MM.1S (cell line): ENCODE data around the gene LRMDA.

Experiments
- DNase-seq: peaks from one replicate; pipeline ENCODE4 v3.0.0-alpha.2; 2015
- H2AFZ ChIP-seq: fragments of 300-600 bp; sonication (generic); 2 replicates; pipeline ENCODE4 v1.6.0; 2016; ENCODE audit warnings: antibody characterized with exemption, low read length
- H3F3A ChIP-seq: fragments of 300-600 bp; sonication (generic); 2 replicates; pipeline ENCODE4 v1.6.1; 2016; ENCODE audit warnings: mild to moderate bottlenecking, antibody characterized with exemption, low read length, moderate library complexity, mixed read lengths; ENCODE audit not compliant: insufficient read depth
- H3K27ac ChIP-seq: fragments of 300-600 bp; sonication (generic); 2 replicates; pipeline ENCODE4 v1.5.1; 2016; ENCODE audit warnings: mild to moderate bottlenecking, low read length
- H3K27me3 ChIP-seq: fragments of 300-600 bp; sonication (generic); replicated peaks from 2 replicates; pipeline ENCODE4 v1.6.0; 2016; ENCODE audit warnings: low read length; ENCODE audit not compliant: insufficient read depth
- H3K36me3 ChIP-seq: fragments of 300-600 bp; sonication (generic); replicated peaks from 2 replicates; pipeline ENCODE4 v1.6.1; 2016; ENCODE audit warnings: mild to moderate bottlenecking, low read length, mixed read lengths; ENCODE audit not compliant: insufficient read depth
- H3K4me1 ChIP-seq: fragments of 300-600 bp; sonication (generic); 2 replicates; pipeline ENCODE4 v1.6.1; 2016; ENCODE audit warnings: low read length, mixed read lengths
- H3K4me2 ChIP-seq: fragments of 300-600 bp; sonication (generic); 2 replicates; pipeline ENCODE4 v1.6.0; 2016; ENCODE audit warnings: low read depth, low read length
- H3K4me3 ChIP-seq: fragments of 300-600 bp; sonication (generic); 2 replicates; pipeline ENCODE4 v1.5.1; 2016; ENCODE audit warnings: low read length, mixed read lengths
- H3K79me2 ChIP-seq: fragments of 300-600 bp; sonication (generic); 2 replicates; pipeline ENCODE4 v1.6.1; 2016; ENCODE audit warnings: mixed run types, low read length, mixed read lengths
- H3K9ac ChIP-seq: fragments of 300-600 bp; sonication (generic); 2 replicates; pipeline ENCODE4 v1.6.1; 2016; ENCODE audit warnings: low read length, mixed read lengths
- H3K9me2 ChIP-seq: fragments of 300-600 bp; sonication (generic); replicated peaks from 2 replicates; pipeline ENCODE4 v1.6.1; 2016; ENCODE audit warnings: mild to moderate bottlenecking, low read length, mixed read lengths; ENCODE audit not compliant: insufficient read depth
- H3K9me3 ChIP-seq: fragments of 300-600 bp; sonication (generic); replicated peaks from 2 replicates; pipeline ENCODE4 v1.6.1; 2016; ENCODE audit warnings: mild to moderate bottlenecking, low read length, mixed read lengths; ENCODE audit not compliant: insufficient read depth
- H4K20me1 ChIP-seq: fragments of 300-600 bp; sonication (generic); 2 replicates; pipeline ENCODE4 v1.6.1; 2016; ENCODE audit warnings: mild to moderate bottlenecking, low read length, moderate library complexity, mixed read lengths; ENCODE audit not compliant: insufficient read depth
- CTCF ChIP-seq: fragments of 300-600 bp; sonication (generic); IDR thresholded peaks from 2 replicates; pipeline ENCODE4 v1.5.1; 2016; ENCODE audit warnings: antibody characterized with exemption, low read length, mixed read lengths
- EZH2 ChIP-seq: fragments of 300-600 bp; sonication (generic); optimal IDR thresholded peaks from 2 replicates; pipeline ENCODE3; 2017; ENCODE audit warnings: low read depth, mild to moderate bottlenecking, antibody characterized with exemption, low read length, mixed read lengths
- EZH2phosphoT487 ChIP-seq: fragments of 300-600 bp; sonication (generic); IDR thresholded peaks from 2 replicates; pipeline ENCODE4 v1.6.1; 2018; ENCODE audit warnings: antibody characterized with exemption, low read length

LRMDA gene

GRCh38 chr10:75532253-75532924, 101.0 kb downstream of the LRMDA start:
- Histone ChIP-seq H2AFZ (no peak overlapping the region), H3K4me2 (no peak overlapping the region), H3K4me3 (no peak overlapping the region), H3K9me2 (no peaks in the 10 kb centered on the region), H3K9ac (no peak overlapping the region), H3K36me3 (no peaks in the 10 kb centered on the region), H3K9me3 (no peaks in the 10 kb centered on the region), H3K4me1 (peaks cover 6% of the 10 kb centered on the region; the same call in 1 of the 2 replicates), H4K20me1 (no peaks in the 10 kb centered on the region), H3K27me3 (no peaks in the 10 kb centered on the region), H3K79me2 (no peaks in the 10 kb centered on the region), H3K27ac (no peak overlapping the region), H3F3A (no peaks in the 10 kb centered on the region)
- TF ChIP-seq CTCF (no peak), EZH2 (no peak), EZH2phosphoT487 (no peak)
- no peak for DNase-seq

GRCh38 chr10:75538144-75538543, 106.7 kb downstream of the LRMDA start:
- Histone ChIP-seq H2AFZ (no peak overlapping the region), H3K9me3 (no peaks in the 10 kb centered on the region), H3K36me3 (no peaks in the 10 kb centered on the region), H3K9me2 (no peaks in the 10 kb centered on the region), H3K4me3 (no peak overlapping the region), H3K27ac (no peak overlapping the region), H4K20me1 (no peaks in the 10 kb centered on the region), H3F3A (no peaks in the 10 kb centered on the region), H3K27me3 (no peaks in the 10 kb centered on the region), H3K9ac (no peak overlapping the region), H3K4me1 (no peaks in the 10 kb centered on the region), H3K79me2 (no peaks in the 10 kb centered on the region), H3K4me2 (no peak overlapping the region)
- TF ChIP-seq EZH2phosphoT487, result no peak
- TF ChIP-seq CTCF, result no peak
- TF ChIP-seq EZH2, result no peak
- no peak for DNase-seq

- no peak for TF ChIP-seq EZH2
- TF ChIP-seq CTCF, result no peak
- no peak for TF ChIP-seq EZH2phosphoT487
- no peak overlapping the region for H2AFZ ChIP-seq
- no peak overlapping the region for H3K4me2 ChIP-seq
- no peaks in the 10 kb centered on the region for H3K9me3 ChIP-seq
- DNase-seq, result no peak
- no peak overlapping the region for H3K9ac ChIP-seq
- no peaks in the 10 kb centered on the region for H3K9me2 ChIP-seq
- H3F3A ChIP-seq, result no peaks in the 10 kb centered on the region
- H3K27ac ChIP-seq, result no peak overlapping the region
- no peaks in the 10 kb centered on the region for H3K36me3 ChIP-seq
- no peak overlapping the region for H3K4me3 ChIP-seq
- no peaks in the 10 kb centered on the region for H3K4me1 ChIP-seq
- no peaks in the 10 kb centered on the region for H3K79me2 ChIP-seq
- no peaks in the 10 kb centered on the region for H3K27me3 ChIP-seq
- no peaks in the 10 kb centered on the region for H4K20me1 ChIP-seq
Measured at GRCh38 chr10:75538765-75539164, 107.3 kb downstream of the LRMDA start.
